GM19240 (cell line): ENCODE results near the gene SORBS2.

ENCODE experiments used
- DNase-seq: peaks from one replicate; pipeline ENCODE4 v3.0.0; 2011; ENCODE audit warnings: low spot score; ENCODE audit not compliant: insufficient read length

The SORBS2 gene

GRCh38 chr4:185681604-185682003 is 130.4 kb downstream of the SORBS2 start:
- no peak for DNase-seq

- no peak for DNase-seq
Measured at GRCh38 chr4:185680617-185681016, 131.4 kb downstream of the SORBS2 start.

GRCh38 chr4:185679523-185679922 is 132.5 kb downstream of the SORBS2 start:
- no peak for DNase-seq

- no peak for DNase-seq
Measured at GRCh38 chr4:185677637-185678314, 134.2 kb downstream of the SORBS2 start.

- no peak for DNase-seq
Measured at GRCh38 chr4:185672618-185673017, 139.4 kb downstream of the SORBS2 start.

GRCh38 chr4:185672151-185672550 is 139.8 kb downstream of the SORBS2 start:
- no peak for DNase-seq

- DNase-seq, result no peak
Measured at GRCh38 chr4:185671496-185671895, 140.5 kb downstream of the SORBS2 start.

- no peak for DNase-seq
Measured at GRCh38 chr4:185671066-185671465, 140.9 kb downstream of the SORBS2 start.

GRCh38 chr4:185669288-185669687 is 142.7 kb downstream of the SORBS2 start:
- DNase-seq, result no peak

GRCh38 chr4:185666156-185666555 is 145.8 kb downstream of the SORBS2 start:
- DNase-seq, result no peak

GRCh38 chr4:185665655-185666054 is 146.3 kb downstream of the SORBS2 start:
- no peak for DNase-seq

- DNase-seq, result no peak
Measured at GRCh38 chr4:185664481-185664880, 147.5 kb downstream of the SORBS2 start.

GRCh38 chr4:185662030-185662778 is 149.8 kb downstream of the SORBS2 start:
- no peak for DNase-seq

GRCh38 chr4:185660340-185660739 is 151.7 kb downstream of the SORBS2 start:
- no peak for DNase-seq

GRCh38 chr4:185657699-185658098 is 154.3 kb downstream of the SORBS2 start:
- no peak for DNase-seq

- DNase-seq, result no peak
Measured at GRCh38 chr4:185657183-185657582, 154.8 kb downstream of the SORBS2 start.

- DNase-seq, result no peak
Measured at GRCh38 chr4:185656467-185656931, 155.5 kb downstream of the SORBS2 start.

GRCh38 chr4:185654965-185655554 is 156.9 kb downstream of the SORBS2 start:
- no peak for DNase-seq

- DNase-seq, result no peak
Measured at GRCh38 chr4:185654311-185654710, 157.7 kb downstream of the SORBS2 start.

GRCh38 chr4:185651851-185652250 is 160.1 kb downstream of the SORBS2 start:
- no peak for DNase-seq

GRCh38 chr4:185651137-185651677 is 160.8 kb downstream of the SORBS2 start:
- DNase-seq, result no peak

- DNase-seq, result no peak
Measured at GRCh38 chr4:185648631-185649030, 163.4 kb downstream of the SORBS2 start.
